Sciatic nerve (tissue), 2 donors: Measurements from ENCODE around the gene SLC23A2. TPM values are rescaled to one million over a fixed set of nuclear protein-coding genes. Genes with fewer than 3 reads are reported as not detected.

Experiments
- ATAC-seq: fragments of 200-7000 bp; cut with Tn5 transposase; one replicate; pipeline ENCODE4 v1.9.1; 2020; ENCODE audit warnings: mild to moderate bottlenecking, moderate library complexity
- DNase-seq: peaks from one replicate; pipeline ENCODE4 v3.0.0-alpha.2; 2020; ENCODE audit warnings: low spot score
- intact Hi-C: fragments of 100-400 bp; cut with DNase I; formaldehyde crosslinking; loops from one replicate; pipeline ENCODE4 v1.14.2; 2022
- total RNA-seq: library from RNA; stranded (reverse); fragmentation: NEBNext Ultra II Directional; extraction: Animal tissue kit (Norgen Biotek cat#: 25700); gene quantifications from one replicate; pipeline ENCODE4 v1.2.1, GENCODE V29; 2021
- donor health status: DM: no; HTN: no; CAD: no.
- donor health status: DM: no; HTN: no; CAD: no.

The SLC23A2 gene
- total RNA-seq, 1 donor from 2014 or later, result 75.9 TPM

GRCh38 chr20:4920131-4920530 is 81.2 kb downstream of the SLC23A2 start:
- DNase-seq (no peak), ATAC-seq (no peak)
- intact Hi-C loops, result no loop called here

DNA sequence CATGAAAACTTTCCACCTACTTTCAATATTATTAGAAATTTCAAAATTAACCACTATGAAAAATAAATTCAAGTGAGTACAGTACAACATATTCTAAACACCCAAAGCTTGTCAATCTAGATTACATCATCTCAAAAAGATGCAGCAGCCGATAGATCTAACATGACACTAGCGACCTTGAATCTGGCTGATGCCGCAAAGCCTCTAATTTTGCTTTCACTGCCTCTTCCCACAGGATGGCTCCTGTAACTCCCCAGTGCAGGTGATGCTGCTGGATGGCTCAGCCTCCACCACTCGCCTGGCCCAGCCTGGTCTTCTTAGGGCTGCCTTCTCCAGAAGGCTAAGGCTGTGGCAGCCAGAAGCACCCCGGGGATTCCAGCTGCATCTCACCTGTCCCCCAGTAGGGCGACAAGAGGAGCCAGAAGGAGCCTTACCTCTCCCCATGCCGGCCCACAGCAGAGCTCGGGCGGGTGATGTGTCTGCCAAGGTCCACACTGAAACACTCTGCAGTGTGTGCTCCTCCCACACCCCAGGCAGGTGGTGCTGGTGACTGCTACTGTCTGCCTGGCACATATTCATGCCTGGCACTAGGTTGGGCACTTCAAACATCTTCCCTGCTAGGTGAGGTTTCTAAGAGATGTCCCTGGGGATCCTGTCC is 82.1 kb downstream of the SLC23A2 start:
- intact Hi-C loops, result no loop called here
- DNase-seq (no peak), ATAC-seq (no peak)

DNA sequence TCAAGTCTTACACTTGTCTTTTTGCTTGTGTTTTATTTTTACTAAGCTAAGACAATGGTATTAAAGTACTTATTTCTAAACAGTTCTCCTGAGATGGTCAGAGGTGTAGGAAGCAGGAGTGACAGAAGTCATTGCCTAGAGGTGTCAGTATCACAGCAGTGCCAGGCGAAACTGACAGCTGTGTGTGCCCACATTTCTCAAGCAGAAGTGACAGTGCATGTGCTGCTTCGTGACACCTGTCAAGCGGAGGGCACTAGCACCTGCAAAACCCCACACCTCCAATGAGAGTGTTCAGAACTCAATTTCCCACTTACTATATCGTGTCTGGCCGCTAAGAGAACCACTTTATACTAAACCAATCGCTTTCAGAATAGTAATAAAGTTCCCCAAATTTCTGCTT is 82.8 kb downstream of the SLC23A2 start:
- intact Hi-C loops, result no loop called here
- DNase-seq, result no peak
- ATAC-seq, result no peak

GRCh38 chr20:4916971-4917881 is 84.1 kb downstream of the SLC23A2 start:
- intact Hi-C loops, result no loop called here
- DNase-seq (no peak), ATAC-seq (peak; percentile 77)

- intact Hi-C loops, result no loop called here
- ATAC-seq (no peak), DNase-seq (no peak)
Observed at GRCh38 chr20:4913147-4913546, 88.2 kb downstream of the SLC23A2 start.

- intact Hi-C loops, result no loop called here
- ATAC-seq, result no peak
- no peak for DNase-seq
Observed at GRCh38 chr20:4912380-4913142, 88.7 kb downstream of the SLC23A2 start.

- DNase-seq (no peak), ATAC-seq (no peak)
Observed at GRCh38 chr20:4910951-4911350, 90.4 kb downstream of the SLC23A2 start.

GRCh38 chr20:4905613-4906012 is 95.7 kb downstream of the SLC23A2 start:
- intact Hi-C loops, result no loop called here
- ATAC-seq, result peak; percentile 49

More at GRCh38 chr20:4910951-4911350, 90.4 kb downstream of the SLC23A2 start:
- intact Hi-C loops, result no loop called here

GRCh38 chr20:4905195-4905594 is 96.1 kb downstream of the SLC23A2 start:
- no peak for DNase-seq
- peak; percentile 20 for ATAC-seq
- intact Hi-C loops, result no loop called here

More at GRCh38 chr20:4905613-4906012, 95.7 kb downstream of the SLC23A2 start:
- no peak for DNase-seq

- no peak for ATAC-seq
- intact Hi-C loops, result no loop called here
- no peak for DNase-seq
Observed at GRCh38 chr20:4904127-4904860, 97.0 kb downstream of the SLC23A2 start.

DNA sequence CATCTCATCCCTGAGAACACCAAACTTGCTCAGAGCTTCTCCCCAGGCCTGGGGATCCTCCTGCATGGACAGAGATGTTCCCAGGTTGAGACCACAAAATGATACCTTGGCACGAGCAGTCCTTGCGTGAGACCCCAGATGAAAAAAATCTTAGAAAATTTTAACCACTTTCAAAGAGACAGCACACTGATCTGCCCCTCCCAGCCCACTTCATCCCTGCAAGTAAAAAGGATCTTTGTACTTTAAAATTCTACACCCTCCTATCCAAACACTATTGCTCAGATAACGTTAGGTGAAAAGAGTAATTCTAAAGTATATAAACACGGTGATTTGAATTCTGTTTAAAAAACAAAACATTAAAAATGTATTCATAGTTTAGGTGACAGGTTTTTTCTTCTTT is 98.5 kb downstream of the SLC23A2 start:
- ATAC-seq (no peak), DNase-seq (no peak)
- intact Hi-C loops, result no loop called here

GRCh38 chr20:4901031-4901818 is 100.1 kb downstream of the SLC23A2 start:
- ATAC-seq (no peak), DNase-seq (no peak)
- intact Hi-C loops, result no loop called here

- DNase-seq (peak; percentile 77), ATAC-seq (peak; percentile 81)
- intact Hi-C loops, result no loop called here
Observed at GRCh38 chr20:4898282-4899244, 102.7 kb downstream of the SLC23A2 start.

- ATAC-seq (no peak), DNase-seq (no peak)
- intact Hi-C loops, result no loop called here
Observed at GRCh38 chr20:4897600-4897999, 103.7 kb downstream of the SLC23A2 start.

DNA sequence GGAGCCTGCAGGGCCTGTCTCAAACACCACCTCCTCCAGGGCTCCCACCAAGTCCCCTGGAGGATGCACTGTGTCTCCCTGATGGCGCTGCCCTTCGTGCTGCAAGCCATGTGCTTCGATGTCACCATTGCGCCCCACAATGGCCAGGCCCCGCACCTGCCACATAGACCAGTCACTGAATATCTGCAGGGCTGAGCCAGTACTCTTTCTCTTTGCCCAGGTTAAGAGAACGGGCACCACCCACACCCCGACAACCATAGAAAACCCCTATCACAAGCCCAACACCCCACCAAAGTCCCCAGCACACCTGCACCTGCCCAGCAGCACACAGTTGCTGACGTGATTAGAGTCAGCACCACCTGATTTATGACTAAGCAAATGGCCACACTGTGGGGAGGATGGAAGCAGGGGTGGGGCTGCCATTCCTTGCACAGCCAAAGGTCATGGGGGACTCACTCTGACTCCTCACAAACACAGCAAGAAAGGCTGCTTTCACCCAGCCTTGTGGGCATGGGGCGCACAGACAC is 104.3 kb downstream of the SLC23A2 start:
- DNase-seq (no peak), ATAC-seq (no peak)
- intact Hi-C loops, result no loop called here

DNA sequence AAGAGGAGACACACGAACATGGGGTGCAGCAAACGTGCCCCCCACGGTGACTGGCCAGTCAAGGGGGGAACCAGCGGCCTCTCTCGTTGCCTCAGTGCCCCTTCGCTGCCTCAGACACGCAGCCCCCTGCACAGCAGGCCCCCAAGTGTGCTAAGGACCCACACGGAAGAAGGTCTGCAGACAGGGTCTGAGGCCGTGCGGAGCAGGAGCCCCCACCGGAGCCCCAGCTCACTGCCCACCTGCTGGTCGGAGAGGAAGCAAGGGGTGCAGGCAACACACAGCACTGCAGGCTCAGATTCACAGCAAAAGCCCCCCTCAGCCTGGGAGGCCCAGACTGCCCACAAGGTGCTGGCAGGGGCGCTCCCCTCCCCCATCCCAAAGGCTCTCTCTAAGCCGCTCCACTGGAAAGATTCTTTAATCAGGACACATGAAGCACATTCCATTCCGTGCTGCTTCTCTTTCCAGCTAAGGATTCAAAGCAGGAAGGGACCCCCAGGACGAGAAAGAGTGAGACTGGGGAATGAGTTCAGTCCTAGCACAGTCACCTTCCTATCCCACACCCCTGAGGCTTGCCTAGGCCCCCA is 105.1 kb downstream of the SLC23A2 start:
- intact Hi-C loops, result no loop called here
- DNase-seq (no peak), ATAC-seq (no peak)

GRCh38 chr20:4894981-4895381 is 106.3 kb downstream of the SLC23A2 start:
- peak; percentile 26 for ATAC-seq
- intact Hi-C loops, result no loop called here

More at GRCh38 chr20:4894981-4895381, 106.3 kb downstream of the SLC23A2 start:
- DNase-seq, result no peak
